Pancreas (tissue), 10 donors: Measurements from ENCODE around the gene AP1M2. TPM values are rescaled to one million over a fixed set of nuclear protein-coding genes. Genes with fewer than 3 reads are reported as not detected.
"Not testable (repeated sequence)": the region's sequence is repeated elsewhere in the genome, so short reads cannot be mapped to it uniquely, and the experiment has no call there.

ENCODE experiments used
- ATAC-seq, 4 donors: fragments of 200-7000 bp; cut with Tn5 transposase; one replicate each; pipeline versions ENCODE4 v1.8.0 to v1.9.1; 2020; ENCODE audit warnings: mild to moderate bottlenecking in 4 of 4, moderate library complexity in 4 of 4
- DNase-seq, 6 donors: peaks; one replicate each; pipeline ENCODE4 v3.0.0-alpha.2; 2020
- FAIRE-seq: peaks from 2 replicates; lab custom pipeline; 2012; peaks lifted over from hg19 to GRCh38; lab: Jason Lieb, UNC
- H3K27ac ChIP-seq, 4 donors: fragments of 200-600 bp; sonication (generic); 1 replicate in 3 of 4; 2 replicates in 1 of 4; pipeline versions ENCODE4 v1.5.0 to v1.8.0; 2020
- H3K27me3 ChIP-seq, 4 donors: fragments of 200-600 bp; one replicate each; pipeline ENCODE4 v1.8.0; 2021
- H3K36me3 ChIP-seq, 3 donors: fragments of 200-600 bp; sonication (generic) in 1 of 3; one replicate each; pipeline versions ENCODE4 v1.5.0 to v1.8.0; 2020 to 2021
- H3K4me1 ChIP-seq, 3 donors: fragments of 200-600 bp; one replicate each; pipeline ENCODE4 v1.8.0; 2021
- H3K4me3 ChIP-seq, 4 donors: fragments of 200-600 bp; sonication (generic) in 2 of 4; one replicate each; pipeline versions ENCODE4 v1.5.0 to v1.8.0; 2020 to 2021
- H3K9me3 ChIP-seq, 4 donors: fragments of 200-600 bp; one replicate each; pipeline ENCODE4 v1.8.0; 2021
- WGBS, 2 donors: extraction: QIAGEN DNeasy Blood & Tissue Kit; methylation state at CpG; one replicate each; pipeline ENCODE4 v1.1.7; 2013; 5-methylcytosine and 5-hydroxymethylcytosine counted together
- intact Hi-C, 3 donors: fragments of 100-400 bp; cut with DNase I; formaldehyde crosslinking; loops; one replicate each; pipeline versions ENCODE4 v1.11.1 to v1.14.2; 2022
- polyA plus RNA-seq, 2 donors: library from polyadenylated mRNA; stranded (reverse); fragments of 200-250 nt; gene quantifications; one replicate each; pipeline ENCODE4 v1.2.3, GENCODE V29; 2013
- total RNA-seq, 6 donors: library from RNA; stranded (reverse); fragmentation: NEBNext Ultra II Directional in 4 of 6; extraction: Animal tissue kit (Norgen Biotek cat#: 25700) in 4 of 6; gene quantifications; one replicate each; pipeline versions ENCODE4 v1.2.1 to v1.2.4, GENCODE V29; 2021 to 2023
- TF ChIP-seq, protein P1 (sequence below), 4 donors: fragments of 200-600 bp; sonication (generic) in 3 of 4; IDR thresholded peaks; one replicate each; pipeline versions ENCODE4 v1.5.0 to v1.8.0; 2021; ENCODE audit warnings: antibody characterized with exemption in 4 of 4
- donor health status: healthy with polysubstance abuse.
- donor health status: DM: no; HTN: no; CAD: no; lungs with moderate emphysema.
- donor health status: DM: no; HTN: no; CAD: no.
- donor health status: control.
- donor health status: control.
- donor health status: Bipolar disorder and iron deficiency.
- donor health status: DM: yes; HTN: yes; CAD: no.
- donor health status: DM: no; HTN: no; CAD: no.
- donor health status: DM: no; HTN: no; CAD: no.
- donor health status: DM: yes; HTN: yes; CAD: no.

Gene AP1M2
- total and polyA plus RNA-seq, 8 donors, result 32.2 to 57.6 (median 44.0) TPM

DNA sequence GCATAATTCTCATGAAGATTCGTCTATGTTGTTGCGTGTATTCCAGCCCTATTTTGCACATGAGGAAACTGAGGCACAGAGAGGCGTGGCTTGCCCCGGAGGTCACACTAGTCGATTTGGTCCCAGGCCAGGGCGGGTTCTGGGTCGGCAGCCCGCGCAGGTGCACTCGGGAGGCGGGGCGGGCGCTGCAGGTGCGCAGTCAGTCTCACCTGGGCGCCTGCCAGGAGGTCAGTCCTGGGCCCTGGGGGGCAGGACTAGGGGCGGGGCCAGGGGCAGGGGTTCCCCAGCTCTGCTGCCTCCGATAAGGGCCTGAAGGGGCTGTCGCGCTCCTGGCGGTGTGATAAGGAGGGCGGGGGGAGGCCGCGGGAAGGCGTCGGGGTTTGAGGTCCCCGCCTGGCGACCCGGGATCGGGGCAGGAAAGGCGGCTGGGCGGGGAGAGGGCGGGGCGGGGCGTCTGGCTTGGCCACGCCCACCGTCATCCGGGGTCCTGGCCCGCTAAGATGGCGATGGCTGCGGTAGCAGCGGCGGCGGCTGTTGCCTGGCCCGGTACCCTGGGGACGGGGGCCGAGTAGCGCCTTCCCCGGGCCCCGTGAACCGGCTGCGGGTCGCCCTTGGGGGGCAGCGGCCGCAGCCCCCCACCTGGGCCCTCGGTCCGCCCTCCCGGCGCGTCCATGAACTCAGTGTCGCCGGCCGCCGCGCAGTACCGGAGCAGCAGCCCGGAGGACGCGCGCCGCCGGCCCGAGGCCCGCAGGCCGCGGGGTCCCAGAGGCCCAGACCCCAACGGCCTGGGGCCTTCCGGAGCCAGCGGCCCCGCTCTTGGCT is 43.5 kb downstream of the AP1M2 start, which contains the start of gene ATG4D:
Gene ATG4D (plus strand): TSS at position 485 of the 822 bp plus-strand sequence. CDS start 187 bp downstream, at position 672.
- H3K27ac ChIP-seq, result peak within 1 kb of the TSS; percentile 74 to 86 (median 83)
- FAIRE-seq, result no peak
- intact Hi-C loops, result no loop called here
- peak; percentile 94 to 99 (median 96) for DNase-seq
- peak within 1 kb of the TSS; percentile 86 to 99 (median 96) for H3K4me3 ChIP-seq
- no peaks in the 10 kb centered on the region for H3K9me3 ChIP-seq
- peaks cover 0 to 8% (median 0%) of the 10 kb centered on the region in 3 donors for H3K36me3 ChIP-seq
- H3K27me3 ChIP-seq, result no peaks in the 10 kb centered on the region
- TF ChIP-seq, protein P1, sequence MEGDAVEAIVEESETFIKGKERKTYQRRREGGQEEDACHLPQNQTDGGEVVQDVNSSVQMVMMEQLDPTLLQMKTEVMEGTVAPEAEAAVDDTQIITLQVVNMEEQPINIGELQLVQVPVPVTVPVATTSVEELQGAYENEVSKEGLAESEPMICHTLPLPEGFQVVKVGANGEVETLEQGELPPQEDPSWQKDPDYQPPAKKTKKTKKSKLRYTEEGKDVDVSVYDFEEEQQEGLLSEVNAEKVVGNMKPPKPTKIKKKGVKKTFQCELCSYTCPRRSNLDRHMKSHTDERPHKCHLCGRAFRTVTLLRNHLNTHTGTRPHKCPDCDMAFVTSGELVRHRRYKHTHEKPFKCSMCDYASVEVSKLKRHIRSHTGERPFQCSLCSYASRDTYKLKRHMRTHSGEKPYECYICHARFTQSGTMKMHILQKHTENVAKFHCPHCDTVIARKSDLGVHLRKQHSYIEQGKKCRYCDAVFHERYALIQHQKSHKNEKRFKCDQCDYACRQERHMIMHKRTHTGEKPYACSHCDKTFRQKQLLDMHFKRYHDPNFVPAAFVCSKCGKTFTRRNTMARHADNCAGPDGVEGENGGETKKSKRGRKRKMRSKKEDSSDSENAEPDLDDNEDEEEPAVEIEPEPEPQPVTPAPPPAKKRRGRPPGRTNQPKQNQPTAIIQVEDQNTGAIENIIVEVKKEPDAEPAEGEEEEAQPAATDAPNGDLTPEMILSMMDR (IDR thresholded peaks at IDR 0.05), result no peak
- peaks cover 0 to 12% (median 0%) of the 10 kb centered on the region in 3 donors for H3K4me1 ChIP-seq
- peak; percentile 86 to 93 (median 90) for ATAC-seq
- 1% methylated on average over 25 to 79 of the region's 79 CpGs for WGBS, 2 donors

DNA sequence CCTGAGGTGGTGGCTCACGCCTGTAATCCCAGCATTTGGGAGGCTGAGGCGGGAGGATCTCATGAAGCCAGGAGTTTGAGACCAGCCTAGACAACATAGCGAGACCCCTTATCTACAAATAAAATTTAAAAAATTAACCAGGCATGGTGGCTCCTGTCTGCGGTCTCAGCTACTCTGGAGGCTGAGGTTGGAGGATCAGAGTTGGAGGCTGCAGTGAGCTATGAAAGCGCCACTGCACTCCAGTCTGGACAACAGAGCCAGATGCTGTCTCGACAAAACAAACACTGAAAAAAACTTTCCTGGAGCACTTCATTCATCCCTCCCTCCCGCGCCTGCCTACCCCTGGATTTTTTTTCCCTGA is 44.1 kb downstream of the AP1M2 start:
- Histone ChIP-seq H3K36me3 (peaks cover 0 to 8% (median 0%) of the 10 kb centered on the region in 3 donors), H3K27ac (peak overlapping the region; percentile 74 to 86 (median 83)), H3K4me3 (peak overlapping the region in 2 of 4 donors; percentile 86 to 98), H3K9me3 (no peaks in the 10 kb centered on the region), H3K27me3 (no peaks in the 10 kb centered on the region), H3K4me1 (peaks cover 0 to 12% (median 0%) of the 10 kb centered on the region in 3 donors)
- FAIRE-seq, result no peak
- no peak for DNase-seq
- ATAC-seq, result peak; percentile 14 to 47 (median 20)
- TF ChIP-seq, protein P1 (IDR thresholded peaks at IDR 0.05), result no peak
- 44 to 47% methylated on average over 8 of the region's 8 CpGs for WGBS, 2 donors
- intact Hi-C loops, result no loop called here

DNA sequence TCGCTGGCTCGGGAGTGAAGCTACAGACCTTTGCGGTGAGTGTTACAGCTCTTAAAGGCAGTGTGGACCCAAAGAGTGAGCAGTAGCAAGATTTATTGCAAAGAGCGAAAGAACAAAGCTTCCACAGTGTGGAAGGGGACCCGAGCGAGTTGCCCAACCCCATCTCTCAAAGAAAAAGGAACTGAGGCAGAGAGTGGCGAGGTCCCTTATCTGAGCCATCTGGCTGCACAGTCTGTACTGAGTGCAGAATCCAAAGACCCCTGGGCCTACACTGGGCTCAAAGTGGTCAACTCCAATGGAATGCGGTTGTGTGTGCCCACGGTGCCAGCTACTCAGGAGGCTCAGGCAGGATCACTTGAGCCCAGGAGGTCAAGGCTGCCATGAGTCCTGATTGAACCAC is 48.1 kb downstream of the AP1M2 start:
- H3K4me3 ChIP-seq, intact Hi-C loops, ATAC-seq, H3K9me3 ChIP-seq, H3K27me3 ChIP-seq, FAIRE-seq, H3K27ac ChIP-seq, H3K36me3 ChIP-seq, DNase-seq, H3K4me1 ChIP-seq: not testable (repeated sequence)
- WGBS, 2 donors, result 73 to 83% methylated on average over 9 of the region's 9 CpGs

DNA sequence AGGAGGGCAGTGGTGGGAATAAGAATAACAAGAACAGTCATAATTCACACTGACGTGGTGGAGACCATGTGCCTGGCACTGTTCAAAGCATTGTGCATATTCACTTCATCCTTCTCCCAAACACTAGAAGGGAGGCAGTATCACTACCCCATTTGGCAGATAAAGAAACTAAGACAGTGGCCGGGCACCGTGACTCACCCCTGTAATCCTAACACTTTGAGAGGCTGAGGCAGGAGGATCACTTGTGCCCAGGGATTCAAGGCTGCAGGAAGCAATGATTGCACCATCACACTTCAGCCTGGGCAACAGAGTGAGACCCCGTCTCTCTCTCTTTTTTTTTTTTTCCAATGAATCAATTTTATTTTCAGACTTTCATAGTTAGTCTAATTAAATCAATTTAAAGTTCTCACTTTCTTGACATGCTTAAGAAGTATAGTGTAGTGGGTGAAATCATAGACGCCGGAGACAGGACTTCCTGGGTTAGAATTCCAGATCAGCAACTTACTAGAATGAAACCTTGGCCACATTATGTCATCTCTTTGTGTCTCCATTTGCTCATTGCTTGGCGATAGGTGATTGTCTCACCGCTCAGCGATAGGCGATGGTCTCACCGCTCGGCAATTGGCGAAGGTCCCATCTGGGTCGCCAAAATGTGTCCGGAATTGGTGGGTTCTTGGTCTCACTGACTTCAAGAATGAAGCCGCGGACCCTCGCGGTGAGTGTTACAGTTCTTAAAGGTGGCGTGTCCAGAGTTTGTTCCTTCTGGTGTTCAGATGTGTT is 48.7 kb downstream of the AP1M2 start:
- DNase-seq (no peak), FAIRE-seq (no peak), ATAC-seq (no peak)
- TF ChIP-seq, protein P1 (IDR thresholded peaks at IDR 0.05), result no peak
- H3K27me3 ChIP-seq, result no peaks in the 10 kb centered on the region
- no peak overlapping the region for H3K4me3 ChIP-seq
- intact Hi-C loops, result no loop called here
- H3K4me1 ChIP-seq, result peaks cover 0 to 3% (median 0%) of the 10 kb centered on the region in 3 donors
- H3K36me3 ChIP-seq, result no peaks in the 10 kb centered on the region
- H3K27ac ChIP-seq, result no peak overlapping the region
- WGBS, 2 donors, result 72 to 79% methylated on average over 20 of the region's 20 CpGs
- no peaks in the 10 kb centered on the region for H3K9me3 ChIP-seq

DNA sequence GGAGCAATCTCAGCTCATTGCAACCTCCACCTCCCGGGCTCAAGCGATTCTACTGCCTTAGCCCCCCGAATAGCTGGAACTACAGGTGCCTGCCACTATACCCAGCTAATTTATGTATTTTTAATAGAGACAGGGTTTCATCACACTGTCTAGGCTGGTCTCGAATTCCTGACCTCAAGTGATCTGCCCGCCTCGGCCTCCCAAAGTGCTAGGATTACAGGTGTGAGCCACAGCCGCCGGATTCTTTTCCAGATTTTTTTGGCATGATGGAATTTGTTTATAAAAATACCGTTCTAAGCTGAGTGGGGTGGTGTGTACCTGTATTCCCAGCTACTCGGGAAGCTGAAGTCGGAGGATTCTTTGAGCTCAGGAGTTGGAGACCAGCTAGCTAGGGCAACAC is 49.4 kb downstream of the AP1M2 start:
- FAIRE-seq (no peak), DNase-seq (no peak), ATAC-seq (no peak)
- intact Hi-C loops, result no loop called here
- Histone ChIP-seq H3K27me3 (no peaks in the 10 kb centered on the region), H3K4me1 (no peaks in the 10 kb centered on the region), H3K4me3 (no peak overlapping the region), H3K9me3 (no peaks in the 10 kb centered on the region), H3K36me3 (no peaks in the 10 kb centered on the region), H3K27ac (no peak overlapping the region)
- 73 to 80% methylated on average over 11 of the region's 11 CpGs for WGBS, 2 donors
- TF ChIP-seq, protein P1 (IDR thresholded peaks at IDR 0.05), result no peak
